Spleen (tissue), 11 donors: ENCODE data around the gene PRPF40A. TPM values are rescaled to one million over a fixed set of nuclear protein-coding genes. Genes with fewer than 3 reads are reported as not detected.
"Not testable (repeated sequence)": the region's sequence is repeated elsewhere in the genome, so short reads cannot be mapped to it uniquely, and the experiment has no call there.

Experiments used
- DNase-seq: peaks from one replicate; pipeline ENCODE4 v3.0.0-alpha.2; 2020
- H3K27ac ChIP-seq, 8 donors: fragments of 200-600 bp; sonication (generic) in 7 of 8; 1 replicate in 4 of 8; 2 replicates in 4 of 8; pipeline versions ENCODE4 v1.5.0 to v1.8.0; 2016 to 2021; ENCODE audit warnings: inconsistent platforms in 4 of 8, mild to moderate bottlenecking in 4 of 8, moderate library complexity in 1 of 8
- H3K27me3 ChIP-seq, 7 donors: fragments of 200-600 bp; sonication (generic) in 6 of 7; replicated peaks in 1 of 7; 1 replicate in 4 of 7; 2 replicates in 3 of 7; pipeline versions ENCODE4 v1.5.0 to v1.8.0; 2016 to 2021; ENCODE audit warnings: inconsistent platforms in 3 of 7, mild to moderate bottlenecking in 1 of 7
- H3K36me3 ChIP-seq, 6 donors: fragments of 200-600 bp; sonication (generic) in 5 of 6; 1 replicate in 4 of 6; 2 replicates in 2 of 6; pipeline versions ENCODE4 v1.5.0 to v1.8.0; 2016 to 2021; ENCODE audit warnings: inconsistent platforms in 2 of 6
- H3K4me1 ChIP-seq, 6 donors: fragments of 200-600 bp; sonication (generic) in 5 of 6; 1 replicate in 3 of 6; 2 replicates in 3 of 6; pipeline versions ENCODE4 v1.5.0 to v1.8.0; 2016 to 2021; ENCODE audit warnings: inconsistent platforms in 3 of 6
- H3K4me3 ChIP-seq, 8 donors: fragments of 200-600 bp; sonication (generic) in 7 of 8; 1 replicate in 4 of 8; 2 replicates in 4 of 8; pipeline versions ENCODE4 v1.5.0 to v1.8.0; 2016 to 2021; ENCODE audit warnings: inconsistent platforms in 4 of 8, mild to moderate bottlenecking in 4 of 8, moderate library complexity in 2 of 8
- H3K9me3 ChIP-seq, 8 donors: fragments of 200-600 bp; sonication (generic) in 7 of 8; 1 replicate in 4 of 8; 2 replicates in 4 of 8; pipeline versions ENCODE4 v1.5.0 to v1.8.0; 2016 to 2021; ENCODE audit warnings: inconsistent platforms in 4 of 8
- CTCF ChIP-seq, 11 experiments: fragments of 200-600 bp in 7 of 11; fragments of 450-650 bp in 4 of 11; sonication (generic) in 4 of 11; IDR thresholded peaks in 8 of 11; conservative IDR thresholded peaks in 3 of 11; 1 replicate in 7 of 11; 2 replicates in 4 of 11; pipeline versions ENCODE4 v1.4.0 to v1.8.0; 2016 to 2021; ENCODE audit warnings: antibody characterized with exemption in 11 of 11, inconsistent platforms in 4 of 11, mild to moderate bottlenecking in 1 of 11
- POLR2A ChIP-seq, 3 donors: fragments of 450-650 bp; IDR thresholded peaks; one replicate each; pipeline ENCODE4 v1.5.1; 2017; ENCODE audit warnings: antibody characterized with exemption in 3 of 3, mild to moderate bottlenecking in 1 of 3
- POLR2AphosphoS5 ChIP-seq, 3 donors: sonication (generic); formaldehyde crosslinking; IDR thresholded peaks; one replicate each; pipeline ENCODE4 v1.5.1; 2017; ENCODE audit warnings: antibody characterized with exemption in 3 of 3
- WGBS, 5 donors: extraction: QIAGEN DNeasy Blood & Tissue Kit in 3 of 5; methylation state at CpG; one replicate each; pipeline versions ENCODE4 v1.1.5 to v1.1.7; 2013 to 2018; 5-methylcytosine and 5-hydroxymethylcytosine counted together
- intact Hi-C: fragments of 100-400 bp; cut with DNase I; formaldehyde crosslinking; loops from one replicate; pipeline ENCODE4 v1.15.0; 2023; ENCODE audit warnings: low total_unique reads
- polyA plus RNA-seq, 3 donors: library from polyadenylated mRNA; stranded (reverse); fragments of 200-250 nt; gene quantifications; one replicate each; pipeline ENCODE4 v1.2.1, GENCODE V29; 2013
- total RNA-seq, 7 donors: library from RNA; depleted of rRNA in 3 of 7; stranded (reverse); fragments of >200 nt in 3 of 7; fragmentation: NEBNext Ultra II Directional in 4 of 7; extraction: Animal tissue kit (Norgen Biotek cat#: 25700) in 4 of 7; gene quantifications; one replicate each; pipeline versions ENCODE4 v1.1.0 to v1.2.1, GENCODE V29; 2016 to 2021
- donor health status: healthy with polysubstance abuse.
- donor health status: DM: no; HTN: no; CAD: no; lungs with moderate emphysema.
- donor health status: DM: no; HTN: no; CAD: no.
- donor health status: Bipolar disorder and iron deficiency.
- donor health status: healthy.
- donor health status: DM: no; HTN: no; CAD: no.
- donor health status: DM: yes; HTN: yes; CAD: no.

The PRPF40A gene
- total and polyA plus RNA-seq, 10 donors = 13.5 to 116 (median 86.7) TPM

DNA sequence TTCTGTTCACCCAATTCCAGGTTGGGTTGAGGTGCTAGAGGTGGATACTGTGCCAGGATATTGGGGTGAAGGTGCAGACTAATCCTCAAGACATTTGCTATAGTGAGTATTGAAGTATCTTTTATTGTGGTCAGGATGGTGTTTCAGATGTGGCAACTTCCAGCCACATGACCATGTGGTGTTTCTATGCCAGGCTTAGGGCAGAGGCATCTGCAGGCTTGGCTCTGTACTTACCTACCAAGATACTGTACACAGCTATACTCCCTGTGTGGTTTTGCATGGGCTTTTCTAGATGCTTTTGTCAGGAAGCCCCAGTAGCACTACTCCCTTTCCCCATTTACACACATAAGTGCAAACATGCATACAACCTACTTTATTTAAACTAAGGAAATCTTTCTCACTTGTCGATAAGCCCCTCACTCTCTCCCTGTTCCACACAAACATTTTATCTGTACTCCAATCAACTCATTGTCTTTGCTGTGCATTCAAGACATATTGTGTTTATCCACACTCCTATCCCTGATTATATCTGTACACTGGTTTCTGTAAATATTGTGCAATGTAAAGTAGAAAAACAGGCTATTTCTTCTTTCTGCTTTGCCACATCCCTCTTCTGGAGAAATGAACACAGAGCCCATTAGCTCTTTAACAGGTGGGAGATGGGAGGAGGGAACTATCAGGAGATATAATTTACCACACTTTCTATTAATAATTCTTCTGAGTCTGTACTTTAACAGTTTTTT lies 13.5 kb upstream of the PRPF40A start:
- Histone ChIP-seq H3K4me3 (no peak overlapping the region), H3K27ac (peak overlapping the region in 7 of 8 donors; percentile 23 to 82 (median 58)), H3K36me3 (peaks cover 0 to 17% (median under 1%) of the 10 kb centered on the region in 6 donors), H3K4me1 (peaks cover 13 to 78% (median 28%) of the 10 kb centered on the region in 6 donors), H3K9me3 (no peaks in the 10 kb centered on the region), H3K27me3 (no peaks in the 10 kb centered on the region)
- TF ChIP-seq POLR2A (IDR thresholded peaks at IDR 0.05) (no peak), POLR2AphosphoS5 (IDR thresholded peaks at IDR 0.05) (peak in 1 of 3 donors; percentile 38)
- 70 to 98% (median 77%) methylated on average over 1 of the region's 1 CpG for WGBS, 5 donors
- intact Hi-C loops = no loop called here
- DNase-seq = no peak

- intact Hi-C loops = no loop called here
- H3K27me3 ChIP-seq = no peaks in the 10 kb centered on the region
- no peaks in the 10 kb centered on the region for H3K9me3 ChIP-seq
- TF ChIP-seq POLR2A (IDR thresholded peaks at IDR 0.05) (no peak), POLR2AphosphoS5 (IDR thresholded peaks at IDR 0.05) (no peak), CTCF (IDR thresholded peaks at IDR 0.05 in 8 of 11, conservative IDR thresholded peaks at IDR 0.05 in 3 of 11) (no peak)
- H3K36me3 ChIP-seq = peaks cover 0 to 8% (median 0%) of the 10 kb centered on the region in 6 donors
- DNase-seq = no peak
- WGBS, 5 donors = 56 to 65% (median 59%) methylated on average over 2 of the region's 2 CpGs
- H3K4me3 ChIP-seq = no peak overlapping the region
- H3K4me1 ChIP-seq = peaks cover 13 to 73% (median 27%) of the 10 kb centered on the region in 6 donors
- H3K27ac ChIP-seq = peak overlapping the region in 7 of 8 donors; percentile 23 to 82 (median 58)
Observed at GRCh38 chr2:152729844-152730243, 12.6 kb upstream of the PRPF40A start.

DNA sequence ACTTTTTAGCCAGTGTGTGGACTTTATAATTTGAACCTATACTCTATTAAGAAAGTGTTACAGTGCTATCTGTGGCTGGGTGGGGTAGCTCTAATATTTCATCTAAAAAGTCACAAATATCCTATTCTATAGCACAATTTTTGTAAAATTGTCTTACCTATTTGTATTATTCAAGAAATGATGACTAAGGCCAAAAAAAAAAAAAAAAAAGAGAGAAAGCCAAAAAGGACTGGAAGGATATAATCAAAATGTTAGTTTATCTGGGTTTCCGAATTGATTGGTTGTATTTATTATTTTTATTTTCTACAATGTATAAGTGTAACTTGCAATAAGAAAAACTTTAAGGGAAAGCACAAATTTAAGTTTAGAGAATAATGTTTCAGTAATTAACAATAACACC lies 6.7 kb upstream of the PRPF40A start:
- peaks cover 0 to 27% (median 1%) of the 10 kb centered on the region in 6 donors for H3K36me3 ChIP-seq

GRCh38 chr2:152722639-152723038 lies 5.4 kb upstream of the PRPF40A start:
- 91 to 99% (median 93%) methylated on average over 8 of the region's 8 CpGs for WGBS, 5 donors

More for the DNA sequence above, 6.7 kb upstream of the PRPF40A start:
- H3K27ac ChIP-seq = no peak overlapping the region
- TF ChIP-seq POLR2AphosphoS5 (IDR thresholded peaks at IDR 0.05) (no peak), CTCF (IDR thresholded peaks at IDR 0.05 in 8 of 11, conservative IDR thresholded peaks at IDR 0.05 in 3 of 11) (no peak), POLR2A (IDR thresholded peaks at IDR 0.05) (no peak)
- no peak for DNase-seq
- H3K4me3 ChIP-seq = no peak overlapping the region
- H3K27me3 ChIP-seq = no peaks in the 10 kb centered on the region
- no peaks in the 10 kb centered on the region for H3K9me3 ChIP-seq
- peaks cover 9 to 74% (median 39%) of the 10 kb centered on the region in 6 donors for H3K4me1 ChIP-seq
- WGBS, 5 donors = 92 to 97% (median 94%) methylated on average over 1 of the region's 1 CpG
- intact Hi-C loops = no loop called here

DNA sequence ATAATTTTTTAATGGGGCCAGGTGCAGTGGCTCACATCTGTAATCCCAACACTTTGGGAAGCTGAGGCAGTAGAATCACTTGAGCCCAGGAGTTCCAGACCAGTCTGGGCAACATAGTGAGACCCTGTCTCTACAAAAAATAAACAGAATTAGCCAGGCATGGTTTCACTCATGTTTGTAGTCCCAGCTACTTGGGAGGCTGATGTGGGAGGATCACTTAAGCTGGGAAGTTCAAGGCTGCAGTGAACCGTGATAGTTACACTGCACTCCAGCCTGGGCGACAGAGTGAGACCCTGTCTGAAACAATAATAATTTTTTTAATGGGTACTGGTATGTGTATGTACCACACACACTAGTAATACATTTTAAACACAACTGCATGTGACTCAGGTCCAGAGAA lies 3.5 kb upstream of the PRPF40A start:
- Histone ChIP-seq H3K4me1 (peaks cover 16 to 63% (median 47%) of the 10 kb centered on the region in 6 donors), H3K4me3 (peak overlapping the region in 1 of 8 donors; percentile 94), H3K27ac (no peak overlapping the region), H3K27me3 (no peaks in the 10 kb centered on the region), H3K9me3 (no peaks in the 10 kb centered on the region), H3K36me3 (peaks cover 0 to 25% (median 0%) of the 10 kb centered on the region in 6 donors)
- WGBS, 5 donors = 60 to 83% (median 76%) methylated on average over 2 of the region's 2 CpGs
- TF ChIP-seq CTCF (IDR thresholded peaks at IDR 0.05 in 8 of 11, conservative IDR thresholded peaks at IDR 0.05 in 3 of 11) = no peak
- TF ChIP-seq POLR2AphosphoS5 (IDR thresholded peaks at IDR 0.05) = no peak
- no peak for TF ChIP-seq POLR2A (IDR thresholded peaks at IDR 0.05)
- DNase-seq = no peak
- intact Hi-C loops = no loop called here

More at GRCh38 chr2:152722639-152723038, 5.4 kb upstream of the PRPF40A start:
- H3K27me3 ChIP-seq, H3K9me3 ChIP-seq, DNase-seq, intact Hi-C loops, H3K27ac ChIP-seq, H3K4me3 ChIP-seq: not testable (repeated sequence)
- H3K36me3 ChIP-seq = peaks cover 0 to 27% (median 1%) of the 10 kb centered on the region in 6 donors
- peaks cover 9 to 65% (median 40%) of the 10 kb centered on the region in 6 donors for H3K4me1 ChIP-seq
